Astrocyte (in vitro differentiated cells and primary cell): Measurements from ENCODE around the gene TCEAL4. TPM values are rescaled to one million over a fixed set of nuclear protein-coding genes. Genes with fewer than 3 reads are reported as not detected.
A peak's percentile ranks its signal among the peaks of the same experiment; 100 is the strongest.

Experiments
- DNase-seq: peaks from one replicate; pipeline ENCODE4 v3.0.0-alpha.2; 2010; ENCODE audit warnings: low read depth
- FAIRE-seq: peaks from 2 replicates; lab custom pipeline; 2011; peaks lifted over from hg19 to GRCh38; lab: Jason Lieb, UNC
- H2AFZ ChIP-seq: 2 replicates; pipeline ENCODE4 v1.6.0; 2012; ENCODE audit warnings: low read depth, low read length, inconsistent platforms
- H3K27ac ChIP-seq: 2 replicates; pipeline ENCODE4 v1.5.1; 2011; ENCODE audit warnings: low read depth, low read length, inconsistent platforms
- H3K27me3 ChIP-seq: 2 replicates; pipeline ENCODE4 v1.6.0; 2011; ENCODE audit warnings: low read length, inconsistent platforms; ENCODE audit not compliant: insufficient read depth
- H3K36me3 ChIP-seq: 2 replicates; pipeline ENCODE4 v1.5.1; 2011; ENCODE audit warnings: low read length, inconsistent platforms; ENCODE audit not compliant: insufficient read depth
- H3K4me1 ChIP-seq: 2 replicates; pipeline ENCODE4 v1.5.1; 2011; ENCODE audit warnings: low read length, inconsistent platforms; ENCODE audit not compliant: insufficient read depth
- H3K4me2 ChIP-seq: 2 replicates; pipeline ENCODE4 v1.6.0; 2012; ENCODE audit warnings: low read length, inconsistent platforms
- H3K4me3 ChIP-seq: 2 replicates; pipeline ENCODE4 v1.5.1; 2011; ENCODE audit warnings: low read depth, mild to moderate bottlenecking, low read length, inconsistent platforms; ENCODE audit not compliant: insufficient read depth
- H3K79me2 ChIP-seq: 2 replicates; pipeline ENCODE4 v1.6.0; 2012; ENCODE audit warnings: mild to moderate bottlenecking, low read length, inconsistent platforms; ENCODE audit not compliant: insufficient read depth
- H3K9ac ChIP-seq: 2 replicates; pipeline ENCODE4 v1.6.0; 2012; ENCODE audit warnings: mild to moderate bottlenecking, low read length, inconsistent platforms
- H3K9me3 ChIP-seq: 2 replicates; pipeline ENCODE4 v1.5.1; 2012; ENCODE audit warnings: low read depth, mild to moderate bottlenecking, low read length, inconsistent platforms; ENCODE audit not compliant: insufficient read depth
- H4K20me1 ChIP-seq: 2 replicates; pipeline ENCODE4 v1.6.0; 2012; ENCODE audit warnings: low read length, inconsistent platforms; ENCODE audit not compliant: insufficient read depth
- H3K27ac Mint-ChIP-seq: one replicate; pipeline ENCODE4 v1.8.0; 2021; ENCODE audit warnings: mild to moderate bottlenecking, mixed read lengths; ENCODE audit not compliant: unreplicated experiment
- H3K27me3 Mint-ChIP-seq: one replicate; pipeline ENCODE4 v1.8.0; 2021; ENCODE audit warnings: low read depth, mixed read lengths; ENCODE audit not compliant: unreplicated experiment
- H3K36me3 Mint-ChIP-seq: one replicate; pipeline ENCODE4 v1.8.0; 2021; ENCODE audit warnings: low read depth, mixed read lengths; ENCODE audit not compliant: unreplicated experiment
- H3K4me1 Mint-ChIP-seq: one replicate; pipeline ENCODE4 v1.8.0; 2021; ENCODE audit warnings: low read depth, mixed read lengths; ENCODE audit not compliant: unreplicated experiment
- H3K4me3 Mint-ChIP-seq: one replicate; pipeline ENCODE4 v1.8.0; 2021; ENCODE audit warnings: mild to moderate bottlenecking, moderate library complexity, mixed read lengths; ENCODE audit not compliant: unreplicated experiment
- H3K9me3 Mint-ChIP-seq: one replicate; pipeline ENCODE4 v1.8.0; 2021; ENCODE audit warnings: mild to moderate bottlenecking, mixed read lengths; ENCODE audit not compliant: unreplicated experiment
- EZH2 ChIP-seq: IDR thresholded peaks from 2 replicates; pipeline ENCODE4 v1.6.1; 2012; ENCODE audit warnings: mild to moderate bottlenecking, low read length, inconsistent platforms; ENCODE audit not compliant: insufficient read depth
- total RNA-seq: library from RNA; stranded (reverse); gene quantifications from 2 replicates; pipeline ENCODE4 v1.2.1, GENCODE V29; 2021
- TF ChIP-seq, protein P1 (sequence below): IDR thresholded peaks from 2 replicates; pipeline ENCODE4 v1.5.1; 2011; ENCODE audit warnings: low read depth, mild to moderate bottlenecking, inconsistent platforms, low read length, moderate library complexity; ENCODE audit not compliant: insufficient read depth

The TCEAL4 gene
- total RNA-seq, 1 donor from 2014 or later = 51.3 TPM

DNA sequence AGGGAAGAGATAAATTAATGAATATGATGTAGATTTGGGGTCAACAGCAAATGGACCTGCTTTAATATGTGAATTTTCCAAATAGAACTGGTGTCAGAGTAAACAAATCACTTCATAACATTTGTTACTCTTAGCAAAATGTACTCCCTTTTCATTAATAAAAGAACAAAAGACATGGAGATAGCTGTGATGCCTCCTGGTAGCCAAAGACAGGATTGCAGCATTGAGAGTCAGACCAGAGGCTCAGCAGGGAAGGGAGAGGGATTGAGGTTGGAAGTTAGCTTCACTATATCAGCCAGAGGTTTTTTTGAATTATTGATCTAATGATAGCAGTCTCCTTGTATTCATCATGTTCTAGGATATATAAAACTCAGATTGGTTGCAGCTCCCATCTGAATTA is 48.6 kb upstream of the TCEAL4 start:
- Histone ChIP-seq H3K4me2 (no peak overlapping the region), H3K36me3 (no peaks in the 10 kb centered on the region), H3K4me1 (no peaks in the 10 kb centered on the region), H3K27ac (no peak overlapping the region), H2AFZ (no peak overlapping the region), H3K9me3 (no peaks in the 10 kb centered on the region), H3K9ac (no peak overlapping the region), H3K27me3 (no peaks in the 10 kb centered on the region), H3K4me3 (no peak overlapping the region), H4K20me1 (no peaks in the 10 kb centered on the region), H3K79me2 (no peaks in the 10 kb centered on the region)
- no peaks in the 10 kb centered on the region for H3K36me3 Mint-ChIP-seq
- DNase-seq (no peak), FAIRE-seq (peak; percentile 93)
- H3K27ac Mint-ChIP-seq = no peak overlapping the region
- no peak overlapping the region for H3K4me3 Mint-ChIP-seq
- H3K9me3 Mint-ChIP-seq = no peaks in the 10 kb centered on the region
- H3K4me1 Mint-ChIP-seq = no peaks in the 10 kb centered on the region
- TF ChIP-seq EZH2 = no peak
- TF ChIP-seq, protein P1, sequence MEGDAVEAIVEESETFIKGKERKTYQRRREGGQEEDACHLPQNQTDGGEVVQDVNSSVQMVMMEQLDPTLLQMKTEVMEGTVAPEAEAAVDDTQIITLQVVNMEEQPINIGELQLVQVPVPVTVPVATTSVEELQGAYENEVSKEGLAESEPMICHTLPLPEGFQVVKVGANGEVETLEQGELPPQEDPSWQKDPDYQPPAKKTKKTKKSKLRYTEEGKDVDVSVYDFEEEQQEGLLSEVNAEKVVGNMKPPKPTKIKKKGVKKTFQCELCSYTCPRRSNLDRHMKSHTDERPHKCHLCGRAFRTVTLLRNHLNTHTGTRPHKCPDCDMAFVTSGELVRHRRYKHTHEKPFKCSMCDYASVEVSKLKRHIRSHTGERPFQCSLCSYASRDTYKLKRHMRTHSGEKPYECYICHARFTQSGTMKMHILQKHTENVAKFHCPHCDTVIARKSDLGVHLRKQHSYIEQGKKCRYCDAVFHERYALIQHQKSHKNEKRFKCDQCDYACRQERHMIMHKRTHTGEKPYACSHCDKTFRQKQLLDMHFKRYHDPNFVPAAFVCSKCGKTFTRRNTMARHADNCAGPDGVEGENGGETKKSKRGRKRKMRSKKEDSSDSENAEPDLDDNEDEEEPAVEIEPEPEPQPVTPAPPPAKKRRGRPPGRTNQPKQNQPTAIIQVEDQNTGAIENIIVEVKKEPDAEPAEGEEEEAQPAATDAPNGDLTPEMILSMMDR = no peak
- H3K27me3 Mint-ChIP-seq = no peaks in the 10 kb centered on the region

DNA sequence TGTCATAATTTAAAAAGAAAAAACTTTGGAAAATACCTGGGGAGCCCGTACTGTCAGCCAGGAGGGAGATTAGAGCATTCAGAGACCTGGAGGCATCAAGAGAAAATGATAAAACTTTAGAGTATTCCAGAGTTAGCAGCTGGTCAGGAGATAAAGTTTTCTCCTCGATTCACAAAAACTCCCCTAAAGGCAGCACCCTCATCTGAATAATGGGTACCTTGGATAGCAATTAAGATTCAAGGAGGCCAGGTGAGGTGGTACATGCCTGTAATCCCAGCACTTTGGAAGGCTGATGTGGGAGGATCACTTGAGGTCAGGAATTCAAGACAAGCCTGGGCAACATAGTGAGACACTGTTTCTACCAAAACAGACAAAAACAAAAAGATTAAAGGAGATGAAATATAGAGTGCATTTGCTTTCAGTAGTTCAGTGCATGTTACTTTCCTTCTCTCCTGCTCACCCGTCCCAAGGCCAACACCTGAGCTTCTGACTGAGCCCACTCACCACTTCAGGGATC is 47.4 kb upstream of the TCEAL4 start:
- no peaks in the 10 kb centered on the region for H3K27me3 Mint-ChIP-seq
- H3K27ac Mint-ChIP-seq = no peak overlapping the region
- DNase-seq (no peak), FAIRE-seq (no peak)
- no peak for TF ChIP-seq EZH2
- TF ChIP-seq, protein P1 = no peak
- Histone ChIP-seq H3K9ac (no peak overlapping the region), H3K27me3 (no peaks in the 10 kb centered on the region), H2AFZ (no peak overlapping the region), H3K4me2 (no peak overlapping the region), H3K27ac (no peak overlapping the region), H3K79me2 (no peaks in the 10 kb centered on the region), H4K20me1 (no peaks in the 10 kb centered on the region), H3K9me3 (no peaks in the 10 kb centered on the region), H3K36me3 (no peaks in the 10 kb centered on the region), H3K4me3 (no peak overlapping the region), H3K4me1 (no peaks in the 10 kb centered on the region)
- H3K9me3 Mint-ChIP-seq = no peaks in the 10 kb centered on the region
- H3K36me3 Mint-ChIP-seq = no peaks in the 10 kb centered on the region
- H3K4me3 Mint-ChIP-seq = no peak overlapping the region
- H3K4me1 Mint-ChIP-seq = no peaks in the 10 kb centered on the region

DNA sequence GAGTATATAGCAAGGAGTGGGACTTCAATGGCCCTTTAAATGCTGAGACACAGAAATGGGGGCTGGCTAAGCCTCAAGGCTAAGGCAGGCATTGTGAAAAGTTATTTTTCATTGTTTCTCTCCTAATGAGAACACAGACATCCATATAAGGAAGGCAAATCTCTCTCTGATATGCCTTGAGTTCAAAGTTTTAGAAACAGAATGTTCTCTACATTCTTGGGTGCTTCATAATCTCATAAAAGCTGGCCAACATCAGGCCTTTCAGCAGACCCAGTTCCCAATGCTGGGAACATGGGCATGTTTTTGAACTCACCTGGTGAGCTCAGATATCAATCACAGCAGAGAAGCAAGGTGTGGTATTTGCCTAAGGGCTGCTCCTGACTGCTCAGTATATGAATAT is 46.6 kb upstream of the TCEAL4 start:
- no peak for DNase-seq
- Mint-ChIP-seq H3K27ac (no peak overlapping the region), H3K36me3 (no peaks in the 10 kb centered on the region), H3K4me1 (no peaks in the 10 kb centered on the region), H3K4me3 (no peak overlapping the region), H3K27me3 (no peaks in the 10 kb centered on the region), H3K9me3 (no peaks in the 10 kb centered on the region)
- FAIRE-seq = peak; percentile 98
- Histone ChIP-seq H3K9me3 (no peaks in the 10 kb centered on the region), H3K4me2 (no peak overlapping the region), H3K4me3 (no peak overlapping the region), H2AFZ (no peak overlapping the region), H3K36me3 (no peaks in the 10 kb centered on the region), H3K9ac (no peak overlapping the region), H3K27ac (no peak overlapping the region), H3K4me1 (no peaks in the 10 kb centered on the region), H3K79me2 (no peaks in the 10 kb centered on the region), H3K27me3 (no peaks in the 10 kb centered on the region), H4K20me1 (no peaks in the 10 kb centered on the region)
- no peak for TF ChIP-seq EZH2
- TF ChIP-seq, protein P1 = no peak
